HepG2 (cell line): Measurements from ENCODE around the gene NCKIPSD. TPM values are rescaled to one million over a fixed set of nuclear protein-coding genes. Genes with fewer than 3 reads are reported as not detected.

Experiments
- ATAC-seq: fragments of 200-7000 bp; cut with Tn5 transposase; 3 replicates; pipeline ENCODE4 v1.9.1; 2020; ENCODE audit warnings: mild to moderate bottlenecking, moderate library complexity
- BruUV-seq: library from RNA; stranded (reverse); fragments of 400-500 nt; replicated peaks from 2 replicates; lab custom pipeline; 2021; lab: Mats Ljungman, UMichigan
- CTCF ChIA-PET: fragments of 300-600 bp; formaldehyde crosslinking; extraction: SDS; loops from one replicate; lab custom pipeline; 2021; ENCODE audit warnings: low total read pairs, inconsistent platforms, low intra/inter-chr PET ratio; lab: Yijun Ruan, JAX
- POLR2A ChIA-PET: fragments of 350-600 bp; sonication (Branson Sonifier 250); formaldehyde crosslinking; loops from one replicate; lab custom pipeline; 2020; ENCODE audit warnings: antibody characterized with exemption, inconsistent platforms; lab: Yijun Ruan, JAX
- DNase-seq: peaks from one replicate; pipeline ENCODE4 v3.0.0-alpha.2; 2015; ENCODE audit warnings: low spot score
- FAIRE-seq: peaks from 3 replicates; lab custom pipeline; 2011; peaks lifted over from hg19 to GRCh38; lab: Jason Lieb, UNC
- H2AFZ ChIP-seq: one replicate; pipeline ENCODE4 v1.6.1; 2011; ENCODE audit warnings: low read length, inconsistent platforms
- H3K27ac ChIP-seq: fragments of 300-600 bp; 3 replicates; pipeline ENCODE4 v1.8.0; 2011; ENCODE audit warnings: mixed run types, mild to moderate bottlenecking, mixed read lengths, low read length, inconsistent platforms; ENCODE audit not compliant: insufficient read depth; ENCODE audit errors: extremely low read length
- H3K27me3 ChIP-seq, 2 experiments: fragments of 200-600 bp in 1 of 2; 2 replicates in 1 of 2; 3 replicates in 1 of 2; pipeline versions ENCODE4 v1.6.0 to v1.8.0; 2011; ENCODE audit warnings: low read length in 2 of 2, mild to moderate bottlenecking in 2 of 2, moderate library complexity in 2 of 2, inconsistent platforms in 1 of 2; ENCODE audit not compliant: insufficient read depth in 2 of 2, control insufficient read depth in 1 of 2
- H3K36me3 ChIP-seq, 2 experiments: fragments of 200-600 bp in 1 of 2; replicated peaks in 1 of 2; 2 replicates in 1 of 2; 3 replicates in 1 of 2; pipeline versions ENCODE4 v1.5.1 to v1.8.0; 2011; ENCODE audit warnings: low read length in 2 of 2, inconsistent platforms in 1 of 2; ENCODE audit not compliant: insufficient read depth in 2 of 2, control insufficient read depth in 1 of 2
- H3K4me1 ChIP-seq: 2 replicates; pipeline ENCODE4 v1.5.1; 2012; ENCODE audit warnings: low read length, inconsistent platforms; ENCODE audit not compliant: insufficient read depth
- H3K4me2 ChIP-seq: 2 replicates; pipeline ENCODE4 v1.6.0; 2011; ENCODE audit warnings: low read depth, low read length, inconsistent platforms
- H3K4me3 ChIP-seq, 3 experiments: fragments of 200-600 bp in 1 of 3; sonication (generic), shearing (Covaris generic) in 1 of 3; replicated peaks in 1 of 3; 2 replicates each; pipeline ENCODE4 v1.5.1; 2011 to 2016; ENCODE audit warnings: low read length in 3 of 3, inconsistent platforms in 2 of 3, low read depth in 2 of 3, mild to moderate bottlenecking in 2 of 3, control low read depth in 1 of 3, mixed read lengths in 1 of 3; ENCODE audit not compliant: insufficient read depth in 1 of 3
- H3K79me2 ChIP-seq: one replicate; pipeline ENCODE4 v1.6.1; 2011; ENCODE audit warnings: low read length, inconsistent platforms; ENCODE audit not compliant: insufficient read depth
- H3K9ac ChIP-seq: 2 replicates; pipeline ENCODE4 v1.6.0; 2011; ENCODE audit warnings: mild to moderate bottlenecking, low read depth, low read length, inconsistent platforms; ENCODE audit not compliant: insufficient read depth
- H3K9me3 ChIP-seq: 2 replicates; pipeline ENCODE4 v1.5.1; 2012; ENCODE audit warnings: mild to moderate bottlenecking, low read length
- H4K20me1 ChIP-seq: 2 replicates; pipeline ENCODE4 v1.6.0; 2011; ENCODE audit warnings: inconsistent platforms, mild to moderate bottlenecking, low read length, moderate library complexity; ENCODE audit not compliant: insufficient read depth
- GATA4 ChIP-seq: sonication (generic); IDR thresholded peaks from 2 replicates; pipeline ENCODE4 v1.6.1; 2016; ENCODE audit warnings: antibody characterized with exemption, low read depth, borderline replicate concordance
- STAG1 ChIP-seq: sonication (generic); formaldehyde crosslinking; IDR thresholded peaks from 2 replicates; pipeline ENCODE4 v1.4.0; 2020; ENCODE audit warnings: missing genetic modification reagents
- ZEB1 ChIP-seq: IDR thresholded peaks from 2 replicates; pipeline ENCODE4 v1.6.1; 2012; ENCODE audit warnings: mild to moderate bottlenecking, low read depth, inconsistent platforms; ENCODE audit not compliant: insufficient replicate concordance
- ZNF24 ChIP-seq: fragments of 450-650 bp; IDR thresholded peaks from 2 replicates; pipeline ENCODE4 v1.6.1; 2017; ENCODE audit warnings: antibody characterized with exemption, mild to moderate bottlenecking
- WGBS: methylation state at CpG from one replicate; pipeline ENCODE4 v1.1.6; 2017; ENCODE audit warnings: low lambda C conversion rate; 5-methylcytosine and 5-hydroxymethylcytosine counted together
- in situ Hi-C: cut with HindIII; loops from 2 replicates; pipeline ENCODE4 v1.10.0; 2017; ENCODE audit warnings: low pct_unique_long_range_greater_than_20kb; ENCODE audit not compliant: extremely low pct_ligation_motif_present
- intact Hi-C: fragments of 100-400 bp; cut with micrococcal nuclease; formaldehyde crosslinking; loops from one replicate; pipeline ENCODE4 v1.10.0; 2022; ENCODE audit not compliant: unreplicated experiment
- polyA plus RNA-seq, 8 experiments: library from polyadenylated mRNA; depleted of rRNA in 3 of 8; stranded (reverse) in 7 of 8; unstranded in 1 of 8; fragments of >200 nt; fragmentation: Illumina TruSeq in 4 of 8; extraction: Trizol in 4 of 8; gene quantifications; 2 replicates each; pipeline versions ENCODE4 v1.2.1 to v1.2.3, GENCODE V29; 2011 to 2016; ENCODE audit warnings: low read depth in 4 of 8, missing spikeins in 1 of 8, mixed read lengths in 1 of 8; ENCODE audit not compliant: insufficient read depth in 1 of 8
- total RNA-seq, 5 experiments: library from RNA; depleted of rRNA; stranded (reverse); fragments of >200 nt; fragmentation: Illumina TruSeq; extraction: Trizol; gene quantifications; 2 replicates each; pipeline ENCODE4 v1.2.3, GENCODE V29; 2016; ENCODE audit warnings: low read depth in 1 of 5
- TF ChIP-seq, protein P1 (sequence below): sonication (generic); formaldehyde crosslinking; IDR thresholded peaks from 2 replicates; pipeline ENCODE4 v1.5.0; 2020; ENCODE audit warnings: mild to moderate bottlenecking, missing genetic modification reagents, moderate library complexity
- TF ChIP-seq, protein P2 (sequence below): sonication (generic); formaldehyde crosslinking; IDR thresholded peaks from 2 replicates; pipeline ENCODE4 v1.5.1; 2020; ENCODE audit warnings: mild to moderate bottlenecking, missing genetic modification reagents, moderate library complexity

The NCKIPSD gene
- total and polyA plus RNA-seq, 2 of the 13 experiments (the other 11 are each of a cell fraction or from before 2014, with no cell fraction given): 13.5 to 35.2 TPM

DNA sequence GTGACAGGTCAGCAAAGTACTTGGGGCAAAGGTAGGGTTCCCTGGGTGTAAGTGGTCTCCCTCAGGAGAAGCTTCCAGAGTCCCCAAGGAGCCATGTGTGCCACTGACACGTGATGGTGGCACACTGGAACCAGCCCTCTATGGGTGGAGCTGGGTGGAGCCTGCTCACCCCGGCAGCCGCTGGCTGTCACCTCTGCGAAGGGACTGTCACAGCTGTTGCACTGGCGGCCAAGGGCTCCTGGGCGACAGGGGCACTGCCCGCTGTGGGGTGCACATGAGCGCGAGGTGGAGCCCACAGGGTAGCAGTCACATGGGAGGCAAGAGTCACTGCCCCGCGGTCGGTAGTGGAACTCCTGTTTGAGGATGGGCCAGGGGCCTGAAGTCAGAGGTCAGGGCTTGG is 35.0 kb downstream of the NCKIPSD start:
- Histone ChIP-seq H3K4me2 (no peak overlapping the region), H2AFZ (no peak overlapping the region), H3K79me2 (no peaks in the 10 kb centered on the region), H3K36me3 (peaks cover 0 to 3% of the 10 kb centered on the region in 2 experiments; a peak in 3 of 5 replicates), H3K27me3 (no peaks in the 10 kb centered on the region), H3K4me3 (no peak overlapping the region), H3K27ac (no peak overlapping the region), H3K9ac (no peak overlapping the region), H3K9me3 (no peaks in the 10 kb centered on the region), H3K4me1 (peaks cover 10% of the 10 kb centered on the region), H4K20me1 (no peaks in the 10 kb centered on the region)
- intact Hi-C loops (no loop called here), in situ Hi-C loops (no loop called here)
- no peak for FAIRE-seq
- DNase-seq: no peak
- ChIA-PET POLR2A (interaction anchor here (2.0 kb wide), 1 partner anchor 15 kb away, joined by 7 read pairs; the partner anchor contains the start of gene SLC26A6), CTCF (no interaction called here)
- ATAC-seq: no peak
- no peak for TF ChIP-seq STAG1
- TF ChIP-seq ZEB1: no peak
- no peak for TF ChIP-seq GATA4
- TF ChIP-seq, protein P1, sequence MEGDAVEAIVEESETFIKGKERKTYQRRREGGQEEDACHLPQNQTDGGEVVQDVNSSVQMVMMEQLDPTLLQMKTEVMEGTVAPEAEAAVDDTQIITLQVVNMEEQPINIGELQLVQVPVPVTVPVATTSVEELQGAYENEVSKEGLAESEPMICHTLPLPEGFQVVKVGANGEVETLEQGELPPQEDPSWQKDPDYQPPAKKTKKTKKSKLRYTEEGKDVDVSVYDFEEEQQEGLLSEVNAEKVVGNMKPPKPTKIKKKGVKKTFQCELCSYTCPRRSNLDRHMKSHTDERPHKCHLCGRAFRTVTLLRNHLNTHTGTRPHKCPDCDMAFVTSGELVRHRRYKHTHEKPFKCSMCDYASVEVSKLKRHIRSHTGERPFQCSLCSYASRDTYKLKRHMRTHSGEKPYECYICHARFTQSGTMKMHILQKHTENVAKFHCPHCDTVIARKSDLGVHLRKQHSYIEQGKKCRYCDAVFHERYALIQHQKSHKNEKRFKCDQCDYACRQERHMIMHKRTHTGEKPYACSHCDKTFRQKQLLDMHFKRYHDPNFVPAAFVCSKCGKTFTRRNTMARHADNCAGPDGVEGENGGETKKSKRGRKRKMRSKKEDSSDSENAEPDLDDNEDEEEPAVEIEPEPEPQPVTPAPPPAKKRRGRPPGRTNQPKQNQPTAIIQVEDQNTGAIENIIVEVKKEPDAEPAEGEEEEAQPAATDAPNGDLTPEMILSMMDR (CRISPR knock-in tag): no peak
- TF ChIP-seq ZNF24: no peak
- TF ChIP-seq, protein P2, sequence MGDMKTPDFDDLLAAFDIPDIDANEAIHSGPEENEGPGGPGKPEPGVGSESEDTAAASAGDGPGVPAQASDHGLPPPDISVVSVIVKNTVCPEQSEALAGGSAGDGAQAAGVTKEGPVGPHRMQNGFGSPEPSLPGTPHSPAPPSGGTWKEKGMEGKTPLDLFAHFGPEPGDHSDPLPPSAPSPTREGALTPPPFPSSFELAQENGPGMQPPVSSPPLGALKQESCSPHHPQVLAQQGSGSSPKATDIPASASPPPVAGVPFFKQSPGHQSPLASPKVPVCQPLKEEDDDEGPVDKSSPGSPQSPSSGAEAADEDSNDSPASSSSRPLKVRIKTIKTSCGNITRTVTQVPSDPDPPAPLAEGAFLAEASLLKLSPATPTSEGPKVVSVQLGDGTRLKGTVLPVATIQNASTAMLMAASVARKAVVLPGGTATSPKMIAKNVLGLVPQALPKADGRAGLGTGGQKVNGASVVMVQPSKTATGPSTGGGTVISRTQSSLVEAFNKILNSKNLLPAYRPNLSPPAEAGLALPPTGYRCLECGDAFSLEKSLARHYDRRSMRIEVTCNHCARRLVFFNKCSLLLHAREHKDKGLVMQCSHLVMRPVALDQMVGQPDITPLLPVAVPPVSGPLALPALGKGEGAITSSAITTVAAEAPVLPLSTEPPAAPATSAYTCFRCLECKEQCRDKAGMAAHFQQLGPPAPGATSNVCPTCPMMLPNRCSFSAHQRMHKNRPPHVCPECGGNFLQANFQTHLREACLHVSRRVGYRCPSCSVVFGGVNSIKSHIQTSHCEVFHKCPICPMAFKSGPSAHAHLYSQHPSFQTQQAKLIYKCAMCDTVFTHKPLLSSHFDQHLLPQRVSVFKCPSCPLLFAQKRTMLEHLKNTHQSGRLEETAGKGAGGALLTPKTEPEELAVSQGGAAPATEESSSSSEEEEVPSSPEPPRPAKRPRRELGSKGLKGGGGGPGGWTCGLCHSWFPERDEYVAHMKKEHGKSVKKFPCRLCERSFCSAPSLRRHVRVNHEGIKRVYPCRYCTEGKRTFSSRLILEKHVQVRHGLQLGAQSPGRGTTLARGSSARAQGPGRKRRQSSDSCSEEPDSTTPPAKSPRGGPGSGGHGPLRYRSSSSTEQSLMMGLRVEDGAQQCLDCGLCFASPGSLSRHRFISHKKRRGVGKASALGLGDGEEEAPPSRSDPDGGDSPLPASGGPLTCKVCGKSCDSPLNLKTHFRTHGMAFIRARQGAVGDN (CRISPR knock-in tag): 0 out of 2 replicates have a peak, but pooled peaks have one; percentile 16
- BruUV-seq: no TSS peak
- WGBS: 72% methylated on average over 12 of the region's 12 CpGs
